GM12878 (cell line): Measurements from ENCODE around the gene GPATCH3. TPM values are rescaled to one million over a fixed set of nuclear protein-coding genes. Genes with fewer than 3 reads are reported as not detected.

Source experiments
- BHLHE40 ChIP-seq, 2 experiments: fragments of 450-650 bp in 1 of 2; IDR thresholded peaks; 2 replicates each; pipeline ENCODE4 v1.6.1; 2011 to 2017; ENCODE audit warnings: low read depth in 2 of 2, borderline replicate concordance in 1 of 2, improper control_type of control experiment in 1 of 2, low read length in 1 of 2, mild to moderate bottlenecking in 1 of 2
- CBX5 ChIP-seq: sonication (generic); IDR thresholded peaks from 2 replicates; pipeline ENCODE4 v1.6.1; 2016; ENCODE audit warnings: low read depth, moderate library complexity, mild to moderate bottlenecking, inconsistent platforms
- EED ChIP-seq: sonication (generic); IDR thresholded peaks from 2 replicates; pipeline ENCODE4 v1.6.1; 2016; ENCODE audit warnings: antibody characterized with exemption, low read depth
- ETV6 ChIP-seq, 2 experiments: fragments of 450-650 bp in 1 of 2; IDR thresholded peaks in 1 of 2; conservative IDR thresholded peaks in 1 of 2; 2 replicates each; pipeline ENCODE4 v1.6.1; 2014; ENCODE audit warnings: antibody characterized with exemption in 1 of 2, borderline replicate concordance in 1 of 2, low read depth in 1 of 2, mild to moderate bottlenecking in 1 of 2, moderate library complexity in 1 of 2
- FOS ChIP-seq: IDR thresholded peaks from 3 replicates; pipeline ENCODE4 v1.6.1; 2011; ENCODE audit warnings: borderline replicate concordance; ENCODE audit not compliant: insufficient read length; ENCODE audit errors: extremely low read depth
- MEF2A ChIP-seq: IDR thresholded peaks from 2 replicates; pipeline ENCODE4 v1.6.1; 2011; ENCODE audit warnings: low read depth, mild to moderate bottlenecking, low read length, moderate library complexity; ENCODE audit not compliant: insufficient read depth
- MTA2 ChIP-seq: fragments of 450-650 bp; IDR thresholded peaks from 2 replicates; pipeline ENCODE4 v1.6.1; 2016; ENCODE audit warnings: low read depth, mild to moderate bottlenecking, moderate library complexity
- MYC ChIP-seq: IDR thresholded peaks from 2 replicates; pipeline ENCODE4 v1.6.1; 2011; ENCODE audit warnings: mild to moderate bottlenecking, low read length, moderate library complexity, inconsistent platforms; ENCODE audit not compliant: insufficient read depth, insufficient replicate concordance, insufficient read length, severe bottlenecking
- NKRF ChIP-seq: fragments of 450-650 bp; conservative IDR thresholded peaks from 2 replicates; pipeline ENCODE4 v1.6.1; 2017; ENCODE audit warnings: mild to moderate bottlenecking, moderate library complexity
- RELA ChIP-seq: fragments of 450-650 bp; IDR thresholded peaks from 2 replicates; pipeline ENCODE4 v1.8.0; 2014; ENCODE audit warnings: borderline replicate concordance; ENCODE audit not compliant: partially characterized antibody
- RELB ChIP-seq: fragments of 450-650 bp; IDR thresholded peaks from 2 replicates; pipeline ENCODE4 v1.6.1; 2017; ENCODE audit warnings: low read depth, mild to moderate bottlenecking, moderate library complexity
- SKIL ChIP-seq: fragments of 450-650 bp; IDR thresholded peaks from 2 replicates; pipeline ENCODE4 v1.6.1; 2017; ENCODE audit warnings: mild to moderate bottlenecking, low read depth, inconsistent platforms; ENCODE audit not compliant: poor library complexity, severe bottlenecking
- SMC3 ChIP-seq: IDR thresholded peaks from 2 replicates; pipeline ENCODE4 v1.6.1; 2011; ENCODE audit warnings: low read length, improper control_type of control experiment, borderline replicate concordance
- USF2 ChIP-seq: IDR thresholded peaks from 2 replicates; pipeline ENCODE4 v1.6.1; 2011; ENCODE audit warnings: low read depth, low read length, improper control_type of control experiment, borderline replicate concordance
- YBX1 ChIP-seq: fragments of 450-650 bp; IDR thresholded peaks from 2 replicates; pipeline ENCODE4 v1.6.1; 2016; ENCODE audit warnings: antibody characterized with exemption
- ZBTB40 ChIP-seq: fragments of 450-650 bp; IDR thresholded peaks from 2 replicates; pipeline ENCODE4 v1.6.1; 2016; ENCODE audit warnings: mild to moderate bottlenecking, moderate library complexity, borderline replicate concordance
- polyA plus RNA-seq, 11 experiments: library from polyadenylated mRNA; depleted of rRNA in 4 of 11; unstranded in 6 of 11; stranded (reverse) in 5 of 11; fragments of >200 nt; fragmentation: Nextera tagmentation in 4 of 11; fragmentation: Illumina TruSeq in 1 of 11; extraction: Ambion mirVana in 4 of 11; extraction: Trizol in 1 of 11; gene quantifications; 1 replicate in 1 of 11; 2 replicates in 10 of 11; pipeline versions ENCODE4 v1.2.1 to v1.2.3, GENCODE V29; 2011 to 2016; ENCODE audit warnings: inconsistent platforms in 2 of 11, missing spikeins in 2 of 11, low read depth in 1 of 11
- total RNA-seq, 4 experiments: library from RNA; depleted of rRNA in 3 of 4; stranded (reverse); fragments of >200 nt in 3 of 4; fragmentation: Illumina TruSeq in 1 of 4; extraction: Trizol in 1 of 4; gene quantifications; 2 replicates each; pipeline versions ENCODE4 v1.2.1 to v1.2.3, GENCODE V29; 2013 to 2021

Gene GPATCH3
- total and polyA plus RNA-seq, 10 of the 15 experiments (the other 5 are each of a cell fraction or from before 2014, with no cell fraction given): 0.56 to 13.4 (median 8.7) TPM

GRCh38 chr1:26921540-26922430, 21.5 kb upstream of the GPATCH3 start, which contains the start of gene NUDC (continued):
- TF ChIP-seq NKRF (peak; percentile 92), SKIL (no peak), RELB (0 out of 2 replicates have a peak, but pooled peaks have one; percentile 65), BHLHE40 (IDR thresholded peaks at IDR 0.05; ENCODE audit: borderline replicate concordance in 1 of 2, low read depth in 2 of 2, low read length in 1 of 2) (peak in 1 of 2 experiments; percentile 34; a peak in 2 of 4 replicates), RELA (no peak), ZBTB40 (peak; percentile 89), FOS (peak; percentile 54), USF2 (no peak), MEF2A (no peak), MYC (peak; percentile 88), EED (no peak; the same call in 1 of the 2 replicates), MTA2 (no peak), YBX1 (no peak), CBX5 (no peak), SMC3 (no peak), ETV6 (conservative IDR thresholded peaks at IDR 0.05 in 1 of 2, IDR thresholded peaks at IDR 0.05 in 1 of 2; ENCODE audit: borderline replicate concordance in 1 of 2, low read depth in 1 of 2) (no peak)
